Colon (tissue), 2 donors: ENCODE data around the gene HERPUD1.
"Not testable (repeated sequence)": the region's sequence is repeated elsewhere in the genome, so short reads cannot be mapped to it uniquely, and the experiment has no call there.

Experiments used
- FAIRE-seq: peaks from 2 replicates; lab custom pipeline; 2012; peaks lifted over from hg19 to GRCh38; lab: Jason Lieb, UNC
- donor health status: control.
- donor health status: control.

HERPUD1 gene

GRCh38 chr16:56931892-56932720 lies at the start of gene HERPUD1:
TSS of gene HERPUD1 (plus strand) at chr16:56932142. CDS start at chr16:56932245, 103 bp downstream.
- FAIRE-seq = no peak

- FAIRE-seq = no peak
Observed at GRCh38 chr16:56883586-56883985, 48.4 kb upstream of the HERPUD1 start.

- no peak for FAIRE-seq
Observed at GRCh38 chr16:56884026-56884582, 47.8 kb upstream of the HERPUD1 start.

GRCh38 chr16:56884929-56885328 lies 47.0 kb upstream of the HERPUD1 start:
- not testable (repeated sequence) for FAIRE-seq

- FAIRE-seq = no peak
Observed at GRCh38 chr16:56885446-56886162, 46.3 kb upstream of the HERPUD1 start.

GRCh38 chr16:56886296-56886695 lies 45.6 kb upstream of the HERPUD1 start:
- no peak for FAIRE-seq

GRCh38 chr16:56886826-56887225 lies 45.1 kb upstream of the HERPUD1 start:
- FAIRE-seq = no peak

GRCh38 chr16:56888806-56889205 lies 43.1 kb upstream of the HERPUD1 start:
- FAIRE-seq = no peak

- no peak for FAIRE-seq
Observed at GRCh38 chr16:56889206-56889605, 42.7 kb upstream of the HERPUD1 start.

GRCh38 chr16:56891685-56892084 lies 40.3 kb upstream of the HERPUD1 start:
- FAIRE-seq = no peak

GRCh38 chr16:56892705-56893104 lies 39.2 kb upstream of the HERPUD1 start:
- FAIRE-seq = no peak

- no peak for FAIRE-seq
Observed at GRCh38 chr16:56894331-56894917, 37.5 kb upstream of the HERPUD1 start.

- no peak for FAIRE-seq
Observed at GRCh38 chr16:56895813-56896212, 36.1 kb upstream of the HERPUD1 start.

GRCh38 chr16:56896244-56896643 lies 35.7 kb upstream of the HERPUD1 start:
- no peak for FAIRE-seq

- FAIRE-seq = no peak
Observed at GRCh38 chr16:56897026-56897799, 34.7 kb upstream of the HERPUD1 start.

- FAIRE-seq = no peak
Observed at GRCh38 chr16:56898847-56899246, 33.1 kb upstream of the HERPUD1 start.

- no peak for FAIRE-seq
Observed at GRCh38 chr16:56903866-56904265, 28.1 kb upstream of the HERPUD1 start.

GRCh38 chr16:56907401-56907800 lies 24.5 kb upstream of the HERPUD1 start:
- no peak for FAIRE-seq

- no peak for FAIRE-seq
Observed at GRCh38 chr16:56909527-56909979, 22.4 kb upstream of the HERPUD1 start.

GRCh38 chr16:56910112-56910511 lies 21.8 kb upstream of the HERPUD1 start:
- no peak for FAIRE-seq

GRCh38 chr16:56910654-56911539 lies 21.0 kb upstream of the HERPUD1 start:
- no peak for FAIRE-seq
